Upper lobe of right lung (tissue), 1 donor: ENCODE results near the gene TAF4. TPM values are rescaled to one million over a fixed set of nuclear protein-coding genes. Genes with fewer than 3 reads are reported as not detected.
A peak's percentile ranks its signal among the peaks of the same experiment; 100 is the strongest.
"Not testable (repeated sequence)": the region's sequence is repeated elsewhere in the genome, so short reads cannot be mapped to it uniquely, and the experiment has no call there.

ENCODE experiments used
- ATAC-seq: fragments of 200-7000 bp; cut with Tn5 transposase; one replicate; pipeline ENCODE4 v1.9.1; 2020; ENCODE audit warnings: mild to moderate bottlenecking, moderate library complexity
- DNase-seq: peaks from one replicate; pipeline ENCODE4 v3.0.0-alpha.2; 2020
- H3K27ac ChIP-seq: fragments of 200-600 bp; one replicate; pipeline ENCODE4 v1.8.0; 2022
- H3K27me3 ChIP-seq: fragments of 200-600 bp; one replicate; pipeline ENCODE4 v1.8.0; 2022; ENCODE audit warnings: mild to moderate bottlenecking
- H3K36me3 ChIP-seq: fragments of 200-600 bp; one replicate; pipeline ENCODE4 v1.8.0; 2022
- H3K4me1 ChIP-seq: fragments of 200-600 bp; one replicate; pipeline ENCODE4 v1.8.0; 2022
- H3K4me3 ChIP-seq: fragments of 200-600 bp; one replicate; pipeline ENCODE4 v1.8.0; 2022; ENCODE audit warnings: mild to moderate bottlenecking
- H3K9me3 ChIP-seq: fragments of 200-600 bp; one replicate; pipeline ENCODE4 v1.8.0; 2022
- intact Hi-C: fragments of 100-400 bp; cut with DNase I; formaldehyde crosslinking; loops from one replicate; pipeline ENCODE4 v1.11.0; 2022
- total RNA-seq: library from RNA; stranded (reverse); fragmentation: NEBNext Ultra II Directional; extraction: Animal tissue kit (Norgen Biotek cat#: 25700); gene quantifications from one replicate; pipeline ENCODE4 v1.2.1, GENCODE V29; 2021
- TF ChIP-seq, protein P1 (sequence below): fragments of 200-600 bp; IDR thresholded peaks from one replicate; pipeline ENCODE4 v1.8.0; 2022; ENCODE audit warnings: antibody characterized with exemption
- donor health status: DM: no; HTN: yes; CAD: no; lungs with severe emphysema.

The TAF4 gene
- total RNA-seq, 1 donor from 2014 or later = 19.6 TPM

DNA sequence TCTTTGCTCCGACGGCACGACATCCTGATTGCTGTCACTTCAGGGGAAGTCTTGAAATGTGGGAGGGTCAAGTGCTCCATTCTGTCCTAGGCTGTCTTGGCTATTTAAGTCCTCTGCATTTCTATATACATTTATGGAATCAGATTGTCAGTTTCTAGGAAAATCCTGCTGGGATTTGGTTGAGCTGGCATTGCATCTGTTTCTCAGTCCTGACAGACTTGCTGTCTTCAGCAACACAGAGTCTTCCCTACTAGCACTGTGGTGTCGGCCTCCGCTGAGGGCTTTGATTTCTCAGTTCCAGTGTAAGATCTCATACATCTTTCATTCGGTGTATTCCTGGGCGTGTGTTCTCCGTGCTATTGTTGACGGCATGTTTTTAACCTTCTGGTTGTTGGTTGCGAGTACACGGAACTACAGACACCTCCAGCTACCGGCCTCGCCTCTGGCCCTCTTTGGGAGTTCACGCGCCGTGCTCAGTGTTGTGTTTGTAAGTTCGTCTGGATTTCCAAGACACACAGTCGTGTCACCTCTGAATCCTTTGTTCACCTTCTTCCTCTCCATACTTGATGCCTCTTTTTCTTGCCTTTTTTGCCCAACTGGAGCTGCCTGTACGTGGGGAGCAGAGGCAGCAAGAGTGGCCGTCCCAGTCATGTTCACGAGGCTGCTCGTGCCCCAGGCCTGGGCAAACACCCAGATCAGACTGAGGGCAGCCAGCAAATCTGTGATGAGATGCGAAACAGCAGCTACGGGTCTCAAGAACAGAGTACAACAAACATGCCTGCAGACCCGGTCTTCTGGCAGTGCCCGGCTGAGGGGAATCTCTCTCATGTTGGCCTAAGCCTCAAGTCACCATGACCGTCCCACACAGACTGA, 92.8 kb downstream of the TAF4 start:
- H3K4me1 ChIP-seq = no peaks in the 10 kb centered on the region
- no peak for DNase-seq
- H3K4me3 ChIP-seq = no peak overlapping the region
- no peaks in the 10 kb centered on the region for H3K9me3 ChIP-seq
- TF ChIP-seq, protein P1, sequence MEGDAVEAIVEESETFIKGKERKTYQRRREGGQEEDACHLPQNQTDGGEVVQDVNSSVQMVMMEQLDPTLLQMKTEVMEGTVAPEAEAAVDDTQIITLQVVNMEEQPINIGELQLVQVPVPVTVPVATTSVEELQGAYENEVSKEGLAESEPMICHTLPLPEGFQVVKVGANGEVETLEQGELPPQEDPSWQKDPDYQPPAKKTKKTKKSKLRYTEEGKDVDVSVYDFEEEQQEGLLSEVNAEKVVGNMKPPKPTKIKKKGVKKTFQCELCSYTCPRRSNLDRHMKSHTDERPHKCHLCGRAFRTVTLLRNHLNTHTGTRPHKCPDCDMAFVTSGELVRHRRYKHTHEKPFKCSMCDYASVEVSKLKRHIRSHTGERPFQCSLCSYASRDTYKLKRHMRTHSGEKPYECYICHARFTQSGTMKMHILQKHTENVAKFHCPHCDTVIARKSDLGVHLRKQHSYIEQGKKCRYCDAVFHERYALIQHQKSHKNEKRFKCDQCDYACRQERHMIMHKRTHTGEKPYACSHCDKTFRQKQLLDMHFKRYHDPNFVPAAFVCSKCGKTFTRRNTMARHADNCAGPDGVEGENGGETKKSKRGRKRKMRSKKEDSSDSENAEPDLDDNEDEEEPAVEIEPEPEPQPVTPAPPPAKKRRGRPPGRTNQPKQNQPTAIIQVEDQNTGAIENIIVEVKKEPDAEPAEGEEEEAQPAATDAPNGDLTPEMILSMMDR = no peak
- no peak overlapping the region for H3K27ac ChIP-seq
- no peaks in the 10 kb centered on the region for H3K27me3 ChIP-seq
- intact Hi-C loops = no loop called here
- ATAC-seq = no peak
- H3K36me3 ChIP-seq = peaks cover 26% of the 10 kb centered on the region

DNA sequence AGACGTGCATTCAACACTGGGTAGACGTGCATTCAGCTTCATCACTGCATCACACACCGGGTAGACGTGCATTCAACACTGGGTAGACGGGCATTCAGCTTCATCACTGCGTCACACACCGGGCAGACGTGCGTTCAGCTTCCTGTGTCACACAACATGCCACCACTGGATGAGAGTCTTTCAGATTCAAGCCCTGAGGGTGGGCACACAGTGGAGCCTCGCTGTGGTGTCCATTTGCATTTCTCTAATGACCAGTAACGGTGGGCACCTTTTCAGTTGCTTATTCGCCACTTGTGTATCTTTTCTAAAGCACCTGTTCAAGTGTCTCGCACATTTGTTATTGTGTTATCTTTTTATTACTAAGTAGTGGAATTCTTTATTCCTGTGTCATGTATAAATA, 94.1 kb downstream of the TAF4 start:
- H3K4me3 ChIP-seq, DNase-seq, H3K27me3 ChIP-seq, intact Hi-C loops, ATAC-seq, H3K4me1 ChIP-seq, H3K9me3 ChIP-seq, H3K27ac ChIP-seq: not testable (repeated sequence)
- peaks cover 26% of the 10 kb centered on the region for H3K36me3 ChIP-seq

DNA sequence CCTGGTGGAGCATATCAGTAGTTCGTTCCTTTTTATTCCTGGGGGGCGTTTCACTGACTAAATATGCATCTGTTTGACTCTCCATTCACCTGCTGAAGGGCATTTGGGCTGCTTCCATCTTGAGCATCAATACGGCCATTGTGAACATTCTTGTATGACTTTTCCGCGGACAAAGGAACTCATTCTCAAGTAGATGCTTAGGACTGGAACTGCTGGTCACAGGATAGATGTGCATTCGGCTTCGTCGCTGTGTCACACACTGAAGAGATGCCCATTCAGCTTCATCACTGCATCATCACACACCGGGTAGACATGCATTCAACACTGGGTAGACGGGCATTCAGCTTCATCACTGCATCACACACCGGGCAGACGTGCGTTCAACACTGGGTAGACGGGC, 95.3 kb downstream of the TAF4 start:
- DNase-seq = no peak

DNA sequence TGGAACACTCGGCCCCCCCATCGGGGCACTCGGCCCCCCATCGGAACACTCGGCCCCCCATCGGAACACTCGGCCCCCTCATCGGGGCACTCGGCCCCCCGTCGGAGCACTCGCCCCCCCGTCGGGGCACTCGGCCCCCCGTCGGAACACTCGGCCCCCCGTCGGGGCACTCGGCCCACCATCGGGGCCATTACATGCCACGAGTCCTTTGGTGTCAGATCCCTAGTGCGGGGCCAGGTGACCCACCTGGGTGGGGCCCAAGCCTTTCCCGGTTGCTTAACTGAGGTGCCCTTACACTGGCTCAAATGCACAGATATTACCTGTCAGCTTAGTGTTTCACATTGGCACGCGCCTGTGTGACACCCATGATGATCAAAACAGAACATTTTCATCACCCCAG, 95.9 kb downstream of the TAF4 start:
- ATAC-seq = no peak
- Histone ChIP-seq H3K4me3 (no peak overlapping the region), H3K27ac (no peak overlapping the region), H3K27me3 (peaks cover 21% of the 10 kb centered on the region), H3K4me1 (no peaks in the 10 kb centered on the region), H3K36me3 (peaks cover 21% of the 10 kb centered on the region), H3K9me3 (no peaks in the 10 kb centered on the region)
- intact Hi-C loops = no loop called here
- peak; percentile 34 for DNase-seq
- TF ChIP-seq, protein P1 = no peak

More for the DNA sequence above, 95.3 kb downstream of the TAF4 start:
- no peak for ATAC-seq
- Histone ChIP-seq H3K27ac (no peak overlapping the region), H3K9me3 (no peaks in the 10 kb centered on the region), H3K36me3 (peaks cover 26% of the 10 kb centered on the region), H3K27me3 (peaks cover 15% of the 10 kb centered on the region), H3K4me1 (no peaks in the 10 kb centered on the region), H3K4me3 (no peak overlapping the region)
- intact Hi-C loops = no loop called here
- TF ChIP-seq, protein P1 = no peak

DNA sequence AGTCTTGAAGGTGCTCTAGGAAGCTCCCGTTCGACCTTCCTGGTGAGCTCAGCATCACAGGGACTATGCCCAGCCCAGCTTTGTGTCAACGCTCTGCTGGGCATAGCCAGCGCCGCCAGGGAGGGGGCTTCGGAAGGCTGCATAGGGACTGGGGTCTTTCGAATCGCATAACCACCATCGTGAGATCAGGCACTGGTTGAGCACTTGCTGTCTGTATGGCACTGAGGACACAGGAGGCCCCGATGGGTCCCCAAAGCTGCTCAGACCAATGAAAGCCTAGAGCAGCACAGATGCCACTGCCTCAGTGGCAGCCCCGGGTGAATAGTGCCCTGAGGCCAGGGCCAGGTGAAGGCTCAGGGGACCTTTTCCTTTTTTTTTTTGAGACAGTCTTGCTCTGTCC, 96.7 kb downstream of the TAF4 start:
- no peak for DNase-seq
- intact Hi-C loops = no loop called here
- H3K9me3 ChIP-seq = no peaks in the 10 kb centered on the region
- H3K4me1 ChIP-seq = no peaks in the 10 kb centered on the region
- no peak overlapping the region for H3K4me3 ChIP-seq
- no peak for ATAC-seq
- peaks cover 15% of the 10 kb centered on the region for H3K36me3 ChIP-seq
- H3K27me3 ChIP-seq = peaks cover 27% of the 10 kb centered on the region
- TF ChIP-seq, protein P1 = no peak
- H3K27ac ChIP-seq = no peak overlapping the region

DNA sequence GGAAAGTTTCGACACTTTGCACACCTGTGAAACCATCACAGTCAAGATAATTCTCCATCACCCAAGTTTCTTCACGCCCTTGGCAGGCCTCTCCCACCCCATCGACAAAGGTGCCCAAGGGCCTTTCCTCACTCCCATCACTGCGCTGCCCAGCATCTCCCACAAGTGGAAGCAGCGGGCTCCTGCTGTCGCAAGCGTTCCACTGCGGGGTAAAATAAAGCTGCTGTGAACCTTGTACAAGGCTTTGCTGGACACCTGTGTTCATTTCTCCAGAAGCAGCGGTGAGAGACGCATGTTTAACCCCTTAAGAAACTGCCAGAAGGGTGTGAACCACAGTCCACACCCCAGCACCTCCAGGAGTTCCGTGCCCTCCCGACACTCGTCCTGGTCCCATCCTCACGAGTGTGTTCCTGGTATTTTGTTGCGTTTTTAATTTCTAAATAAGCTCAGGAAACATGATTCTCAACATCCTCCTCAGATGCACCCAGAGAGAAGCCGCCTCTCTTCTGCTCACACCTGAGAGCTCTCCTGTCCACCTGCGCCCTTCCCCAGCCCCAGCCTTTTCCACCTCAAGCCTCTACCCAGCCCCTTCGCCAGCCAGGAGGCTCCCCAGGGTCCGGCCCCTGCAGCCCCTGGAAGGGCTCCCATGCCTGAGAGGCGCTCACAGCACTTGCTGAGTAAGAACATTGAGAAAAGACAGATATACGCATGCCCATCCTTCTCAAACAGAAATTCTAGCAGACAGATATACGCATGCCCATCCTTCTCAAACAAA, 97.5 kb downstream of the TAF4 start:
- intact Hi-C loops = no loop called here

More for the DNA sequence above, 97.5 kb downstream of the TAF4 start:
- TF ChIP-seq, protein P1 = no peak
- no peak for DNase-seq
- Histone ChIP-seq H3K27me3 (peaks cover 27% of the 10 kb centered on the region), H3K27ac (no peak overlapping the region), H3K4me3 (no peak overlapping the region), H3K9me3 (no peaks in the 10 kb centered on the region), H3K4me1 (no peaks in the 10 kb centered on the region), H3K36me3 (peaks cover 8% of the 10 kb centered on the region)
- ATAC-seq = no peak
